Stimulated activated effector memory CD8-positive, alpha-beta T cell treated with anti-CD3 and anti-CD28 coated beads, Interleukin-12 subunit alpha, Interleukin-12 subunit beta, amount 100 ng/mL, for 72 hours (primary cell): ENCODE data around the gene ATR.
"Not testable (repeated sequence)": the region's sequence is repeated elsewhere in the genome, so short reads cannot be mapped to it uniquely, and the experiment has no call there.

Experiments used
- ATAC-seq: fragments of 150-1000 bp; cut with Tn5 transposase; 2 replicates; pipeline ENCODE4 v1.10.0; 2021
- DNase-seq, 2 donors: peaks; one replicate each; pipeline ENCODE4 v3.0.0; 2021 to 2022; ENCODE audit warnings: low spot score in 2 of 2
- H3K27ac Mint-ChIP-seq: one replicate; pipeline ENCODE4 v1.8.0; 2022; ENCODE audit warnings: mild to moderate bottlenecking, mixed read lengths
- H3K36me3 Mint-ChIP-seq: one replicate; pipeline ENCODE4 v1.8.0; 2022; ENCODE audit warnings: mild to moderate bottlenecking, mixed read lengths
- H3K4me1 Mint-ChIP-seq: one replicate; pipeline ENCODE4 v1.8.0; 2022; ENCODE audit warnings: mixed read lengths
- H3K4me3 Mint-ChIP-seq: one replicate; pipeline ENCODE4 v1.8.0; 2022; ENCODE audit warnings: mild to moderate bottlenecking, mixed read lengths
- H3K9me3 Mint-ChIP-seq: one replicate; pipeline ENCODE4 v1.8.0; 2022; ENCODE audit warnings: mixed read lengths

Gene ATR

DNA sequence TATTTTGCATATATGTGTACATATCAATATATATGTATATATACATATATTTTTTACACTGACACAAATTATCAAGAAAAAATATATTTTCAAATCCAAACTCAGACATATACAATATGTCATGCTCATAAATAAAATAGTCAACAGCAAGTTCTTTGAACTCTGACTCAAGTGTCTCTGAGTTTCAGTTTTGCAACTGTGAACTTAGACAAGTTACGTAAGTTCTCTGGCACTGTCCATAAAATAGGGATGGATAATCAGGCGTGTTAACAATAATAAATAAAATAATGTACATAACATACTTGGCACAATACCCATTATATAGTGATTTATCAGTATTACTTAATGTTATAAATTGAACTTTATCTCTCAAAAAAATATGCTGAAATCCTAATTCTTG, 118.6 kb downstream of the ATR start:
- H3K4me1 Mint-ChIP-seq: no peaks in the 10 kb centered on the region
- H3K4me3 Mint-ChIP-seq: no peak overlapping the region
- ATAC-seq (no peak), DNase-seq (no peak)
- no peaks in the 10 kb centered on the region for H3K9me3 Mint-ChIP-seq
- H3K36me3 Mint-ChIP-seq: peaks cover 67% of the 10 kb centered on the region
- no peak overlapping the region for H3K27ac Mint-ChIP-seq

DNA sequence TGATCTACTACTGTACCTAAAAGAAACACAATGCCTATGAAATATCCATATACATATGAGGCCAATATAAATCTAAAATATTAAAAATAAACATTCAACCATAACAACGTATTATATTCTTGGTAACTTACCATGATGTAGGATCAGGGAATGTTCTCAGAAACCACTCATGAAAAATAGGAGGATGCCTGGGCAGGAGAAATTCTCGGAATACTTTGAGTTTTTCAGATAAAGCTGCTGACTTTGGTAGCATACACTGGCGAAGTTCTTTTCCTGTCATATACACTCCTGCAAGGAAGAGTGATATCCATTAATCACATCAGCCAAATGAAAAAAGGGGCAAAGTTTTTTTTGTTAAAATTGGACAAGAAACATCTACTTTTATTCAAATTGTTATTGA, 119.4 kb downstream of the ATR start:
- no peak overlapping the region for H3K27ac Mint-ChIP-seq
- H3K4me1 Mint-ChIP-seq: no peaks in the 10 kb centered on the region
- H3K4me3 Mint-ChIP-seq: no peak overlapping the region
- DNase-seq (no peak), ATAC-seq (no peak)
- H3K9me3 Mint-ChIP-seq: no peaks in the 10 kb centered on the region
- H3K36me3 Mint-ChIP-seq: peaks cover 66% of the 10 kb centered on the region

DNA sequence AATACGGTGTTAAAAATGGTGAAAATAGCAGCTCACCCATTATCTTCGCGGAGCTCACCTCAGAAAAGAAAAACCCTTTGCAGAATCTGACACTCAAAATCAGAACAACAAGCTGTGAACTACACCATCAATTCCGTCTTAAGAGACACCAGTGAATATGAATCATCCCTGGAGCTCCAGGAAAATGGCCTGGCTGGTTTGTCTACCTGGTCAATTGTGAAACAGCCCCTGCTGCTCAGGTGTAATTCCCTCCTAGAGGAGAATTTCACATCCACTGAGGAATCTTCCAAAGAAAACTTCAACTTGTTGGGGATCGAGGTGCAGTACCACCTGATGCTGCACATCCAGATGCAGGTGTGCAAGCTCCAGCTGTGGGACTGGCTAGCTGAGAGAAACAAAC, 127.7 kb downstream of the ATR start:
- H3K27ac Mint-ChIP-seq: no peak overlapping the region
- peaks cover 22% of the 10 kb centered on the region for H3K4me1 Mint-ChIP-seq

DNA sequence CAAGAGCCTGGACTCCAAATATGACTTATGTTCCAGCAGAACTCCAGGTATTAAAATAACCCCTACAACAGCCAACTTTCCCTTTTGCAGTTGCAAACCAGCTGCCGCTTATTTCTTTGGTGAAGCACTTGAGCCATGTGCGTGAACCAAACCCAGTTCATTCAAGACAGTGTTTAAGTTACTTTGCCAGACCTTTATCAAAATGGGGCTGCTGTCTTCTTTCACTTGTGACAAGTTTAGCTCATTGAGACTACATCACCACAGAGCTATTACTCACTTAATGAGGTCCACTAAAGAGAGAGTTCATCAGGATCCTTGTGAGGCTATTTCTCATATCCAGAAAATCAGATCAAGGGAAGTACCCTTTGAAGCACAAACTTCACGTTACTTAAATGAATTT, 128.3 kb downstream of the ATR start:
- Mint-ChIP-seq H3K4me1 (peaks cover 29% of the 10 kb centered on the region), H3K4me3 (no peak overlapping the region), H3K27ac (no peak overlapping the region), H3K9me3 (no peaks in the 10 kb centered on the region), H3K36me3 (peaks cover 55% of the 10 kb centered on the region)
- DNase-seq (no peak), ATAC-seq (no peak)

More for the DNA sequence above, 127.7 kb downstream of the ATR start:
- Mint-ChIP-seq H3K9me3 (no peaks in the 10 kb centered on the region), H3K36me3 (peaks cover 55% of the 10 kb centered on the region), H3K4me3 (no peak overlapping the region)
- no peak for DNase-seq
- no peak for ATAC-seq

DNA sequence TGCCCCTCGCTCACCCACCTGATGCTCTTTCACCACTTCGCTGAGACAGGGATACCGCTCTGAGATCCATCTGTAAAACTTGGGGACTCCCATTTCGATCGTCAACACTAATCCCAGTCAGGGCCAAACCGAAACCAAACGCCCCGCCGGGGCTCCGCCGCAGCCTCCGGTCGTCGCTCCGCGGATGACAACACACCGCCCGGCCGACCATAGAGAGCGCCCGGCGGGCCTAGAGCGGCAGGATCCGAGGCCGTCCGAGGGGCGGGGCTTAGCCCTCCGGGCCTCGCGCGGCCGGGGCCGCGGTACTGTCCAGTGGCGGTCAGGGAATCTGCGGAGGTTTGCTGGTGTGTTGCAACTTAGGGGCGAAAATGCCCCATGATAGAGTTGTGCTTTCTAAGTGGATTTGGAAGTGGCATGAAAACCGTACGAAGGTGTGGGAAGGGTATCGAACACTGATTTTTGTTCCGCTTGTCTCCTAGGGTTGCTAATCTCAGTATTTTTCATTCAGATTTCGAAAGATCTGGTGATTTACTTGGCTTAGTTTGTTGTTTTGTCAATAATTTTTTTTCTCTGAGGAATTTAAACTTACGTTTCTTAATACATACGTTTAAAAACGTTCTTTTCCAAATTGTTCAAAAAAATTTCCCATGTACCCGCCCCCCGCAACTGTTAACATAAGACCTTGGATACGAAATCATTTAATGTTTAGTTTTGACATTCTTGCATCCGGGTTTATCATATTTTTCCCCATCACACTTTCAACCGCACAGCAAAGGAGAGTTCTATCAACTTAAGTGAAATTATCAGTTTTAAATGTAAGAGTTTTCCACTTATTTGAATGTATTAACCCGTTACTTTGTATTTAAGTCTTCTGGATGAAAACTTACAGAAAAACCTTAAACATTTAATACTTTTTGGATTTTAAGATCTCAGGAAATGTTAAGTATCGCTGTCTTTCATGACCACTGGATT, 130.4 kb downstream of the ATR start, which contains the start of gene XRN1:
XRN1 (minus strand) TSS at position 186 of the 972 bp plus-strand sequence; CDS start at position 93, 93 bp downstream.
- Mint-ChIP-seq H3K27ac (peak within 1 kb of the TSS; percentile 100), H3K4me3 (peak within 1 kb of the TSS; percentile 100), H3K4me1 (peaks cover 45% of the 10 kb centered on the region), H3K36me3 (peaks cover 62% of the 10 kb centered on the region), H3K9me3 (no peaks in the 10 kb centered on the region)
- DNase-seq: peak; percentile 97 to 98
- peak; percentile 95 for ATAC-seq

DNA sequence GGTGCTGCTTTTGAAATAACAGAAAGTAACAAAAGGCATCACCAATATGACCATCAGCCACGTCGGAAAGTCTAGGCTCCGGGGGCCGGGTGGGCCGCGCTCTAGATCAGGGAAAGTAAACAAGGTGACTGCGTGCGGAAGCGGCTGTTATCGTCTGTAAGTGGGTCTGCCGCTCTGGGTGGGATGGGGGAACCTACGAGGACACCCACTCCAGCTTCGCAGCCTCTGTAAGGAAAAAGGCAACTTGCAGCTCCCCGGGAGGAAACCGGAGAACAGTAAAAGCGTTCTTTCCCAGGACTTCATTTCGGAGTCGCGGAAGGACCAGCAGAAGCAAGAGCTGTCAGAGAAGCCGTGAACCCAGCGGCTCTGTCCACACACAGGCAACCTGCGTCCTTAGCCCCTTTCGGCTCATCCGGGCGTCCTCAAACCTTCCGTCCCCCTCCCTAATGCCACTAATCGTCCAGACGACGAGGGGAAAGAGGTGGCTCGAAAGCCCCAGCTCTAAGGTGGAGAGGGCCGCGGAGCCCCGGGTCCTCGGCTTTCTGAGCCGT, 131.2 kb downstream of the ATR start:
- Mint-ChIP-seq H3K9me3 (no peaks in the 10 kb centered on the region), H3K4me3 (peak overlapping the region; percentile 100), H3K27ac (peak overlapping the region; percentile 100), H3K4me1 (peaks cover 49% of the 10 kb centered on the region), H3K36me3 (peaks cover 66% of the 10 kb centered on the region)
- DNase-seq (peak; percentile 26 to 77), ATAC-seq (peak; percentile 55)

DNA sequence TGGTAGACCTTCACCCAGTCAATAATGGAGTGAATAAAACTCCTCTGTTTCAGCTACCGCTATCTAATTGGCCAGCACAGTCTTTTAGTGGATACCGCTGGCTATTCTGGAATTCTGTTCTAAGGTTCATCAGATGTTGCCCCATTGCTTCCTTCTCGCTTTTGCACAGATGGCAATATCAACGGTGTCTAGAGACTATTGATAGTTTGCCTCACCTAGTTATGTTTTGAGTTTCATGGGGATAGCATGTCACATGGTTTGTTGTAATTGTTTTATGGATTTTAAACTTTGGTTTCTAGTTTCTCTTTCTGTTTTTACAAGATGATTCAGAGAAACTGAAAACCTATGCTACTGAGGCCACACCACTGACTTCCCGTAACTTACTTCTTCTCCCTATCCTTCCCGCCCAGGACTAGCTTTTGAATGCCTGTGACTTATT, 132.7 kb downstream of the ATR start:
- peaks cover 57% of the 10 kb centered on the region for H3K4me1 Mint-ChIP-seq
- DNase-seq: peak in 1 of 2 donors; percentile 60
- H3K4me3 Mint-ChIP-seq: peak overlapping the region; percentile 100
- peaks cover 66% of the 10 kb centered on the region for H3K36me3 Mint-ChIP-seq
- peak overlapping the region; percentile 100 for H3K27ac Mint-ChIP-seq
- peak; percentile 76 for ATAC-seq
- no peaks in the 10 kb centered on the region for H3K9me3 Mint-ChIP-seq

DNA sequence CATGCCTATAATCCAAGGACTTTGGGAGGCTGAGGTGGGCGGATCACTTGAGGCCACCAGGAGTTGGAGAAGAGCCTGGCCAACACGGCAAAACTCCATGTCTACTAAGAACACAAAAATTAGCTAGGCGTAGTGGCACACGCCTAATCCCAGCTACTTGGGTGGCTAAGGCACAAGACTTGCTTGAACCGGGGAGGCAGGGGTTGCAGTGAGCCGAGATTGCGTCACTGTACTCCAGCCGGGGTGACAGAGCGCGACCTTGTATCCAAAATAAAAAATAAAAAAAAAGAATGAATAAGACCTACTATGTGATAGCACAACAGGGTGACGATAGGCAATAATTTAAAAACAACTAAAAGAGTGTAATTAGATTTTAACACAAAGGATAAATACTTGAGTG, 134.2 kb downstream of the ATR start:
- H3K4me1 Mint-ChIP-seq: peaks cover 65% of the 10 kb centered on the region
- no peak for DNase-seq

DNA sequence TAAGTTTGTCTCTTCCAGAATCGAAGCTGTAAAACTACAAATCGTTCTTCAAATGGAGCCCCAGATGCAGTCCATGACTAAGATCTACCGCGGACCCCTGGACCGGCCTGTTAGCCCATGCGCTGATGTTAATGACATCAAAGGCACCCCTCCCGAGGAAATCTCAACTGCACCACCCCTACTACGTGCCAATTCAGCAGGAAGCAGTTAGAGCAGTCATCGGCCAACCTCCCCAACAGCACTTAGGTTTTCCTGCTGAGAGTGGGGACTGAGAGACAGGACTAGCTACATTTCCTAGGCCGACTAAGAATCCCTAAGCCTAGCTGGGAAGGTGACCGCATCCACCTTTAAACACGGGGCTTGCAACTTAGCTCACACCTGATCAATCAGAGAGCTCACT, 135.5 kb downstream of the ATR start:
- Mint-ChIP-seq H3K4me1 (peaks cover 66% of the 10 kb centered on the region), H3K36me3 (peaks cover 47% of the 10 kb centered on the region), H3K27ac (peak overlapping the region; percentile 40)

More for the DNA sequence above, 134.2 kb downstream of the ATR start:
- H3K9me3 Mint-ChIP-seq: no peaks in the 10 kb centered on the region
- H3K27ac Mint-ChIP-seq: no peak overlapping the region
- no peak for ATAC-seq
- H3K4me3 Mint-ChIP-seq: no peak overlapping the region
- peaks cover 57% of the 10 kb centered on the region for H3K36me3 Mint-ChIP-seq

DNA sequence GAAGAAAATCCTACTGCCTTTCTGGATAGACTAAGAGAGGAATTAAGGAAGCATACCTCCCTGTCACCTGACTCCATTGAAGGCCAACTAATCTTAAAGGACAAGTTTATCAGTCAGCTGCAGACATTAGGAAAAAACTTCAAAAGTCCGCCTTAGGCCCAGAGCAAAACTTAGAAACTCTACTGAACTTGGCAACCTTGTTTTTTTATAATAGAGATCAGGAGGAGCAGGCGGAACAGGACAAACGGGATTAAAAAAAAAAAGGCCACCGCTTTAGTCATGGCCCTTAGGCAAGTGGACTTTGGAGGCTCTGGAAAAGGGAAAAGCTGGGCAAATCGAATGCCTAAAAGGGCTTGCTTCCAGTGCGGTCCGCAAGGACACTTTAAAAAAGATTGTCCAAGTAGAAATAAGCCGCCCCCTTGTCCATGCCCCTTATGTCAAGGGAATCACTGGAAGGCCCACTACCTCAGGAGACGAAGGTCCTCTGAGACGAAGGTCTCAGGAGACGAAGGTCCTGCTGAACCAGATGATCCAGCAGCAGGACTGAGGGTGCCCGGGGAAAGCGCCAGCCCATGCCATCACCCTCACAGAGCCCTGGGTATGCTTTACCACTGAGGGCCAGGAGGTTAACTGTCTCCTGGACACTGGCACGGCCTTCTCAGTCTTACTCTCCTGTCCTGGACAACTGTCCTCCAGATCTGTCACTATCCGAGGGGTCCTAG, 138.9 kb downstream of the ATR start:
- Mint-ChIP-seq H3K36me3 (peaks cover 35% of the 10 kb centered on the region), H3K4me1 (peaks cover 54% of the 10 kb centered on the region)
- DNase-seq, H3K27ac Mint-ChIP-seq, H3K4me3 Mint-ChIP-seq, ATAC-seq, H3K9me3 Mint-ChIP-seq: not testable (repeated sequence)

More for the DNA sequence above, 135.5 kb downstream of the ATR start:
- H3K4me3 Mint-ChIP-seq, ATAC-seq, H3K9me3 Mint-ChIP-seq, DNase-seq: not testable (repeated sequence)

DNA sequence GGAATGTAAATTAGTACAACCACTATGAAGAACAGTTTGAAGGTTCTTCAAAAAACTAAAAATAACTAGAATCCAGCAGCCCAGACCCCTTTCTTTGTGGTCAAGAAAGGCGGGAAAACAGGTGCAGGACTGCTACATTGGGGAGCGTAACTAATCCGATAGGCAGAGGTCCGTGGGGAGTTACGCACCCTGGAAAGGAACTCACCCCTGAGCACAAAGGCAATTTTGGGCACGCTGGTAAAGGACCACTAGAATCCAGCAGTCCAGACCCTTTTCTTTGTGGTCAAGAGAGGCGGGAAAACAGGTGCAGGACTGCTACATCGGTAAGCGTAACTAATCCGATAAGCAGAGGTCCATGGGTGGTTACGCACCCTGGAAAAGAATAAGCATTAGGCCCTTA, 140.4 kb downstream of the ATR start:
- not testable (repeated sequence) for H3K4me3 Mint-ChIP-seq, H3K27ac Mint-ChIP-seq, DNase-seq, H3K9me3 Mint-ChIP-seq, ATAC-seq
- Mint-ChIP-seq H3K4me1 (peaks cover 43% of the 10 kb centered on the region), H3K36me3 (peaks cover 39% of the 10 kb centered on the region)

DNA sequence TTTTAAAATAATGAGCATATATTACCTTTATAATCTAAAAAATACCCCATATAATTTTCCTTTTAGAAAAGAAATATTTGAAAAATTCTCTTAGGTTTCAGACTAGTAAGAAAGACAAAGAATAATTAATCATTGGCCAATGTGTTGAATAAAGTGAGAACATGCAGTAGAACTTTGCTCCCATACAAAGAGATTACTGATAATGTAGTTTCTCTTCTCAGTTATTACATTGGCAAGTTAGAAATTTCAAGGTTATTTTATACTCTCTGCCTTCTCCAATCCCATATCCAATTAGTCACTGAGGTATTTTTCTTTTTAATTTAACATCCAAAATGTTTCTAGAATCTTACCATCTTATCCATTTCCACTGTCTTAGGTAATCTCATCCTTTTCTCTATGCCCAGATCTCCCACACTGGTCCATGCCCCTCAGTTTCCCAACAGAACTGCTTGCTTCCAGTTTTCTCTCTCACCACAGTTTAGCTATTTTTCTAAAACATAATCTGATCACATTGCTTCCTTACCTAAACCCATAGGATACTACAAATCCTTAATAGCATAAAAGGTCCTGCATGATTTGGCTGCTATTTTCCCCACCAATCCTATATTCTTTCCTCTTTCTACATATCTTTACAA, 141.5 kb downstream of the ATR start:
- DNase-seq (no peak), ATAC-seq (no peak)
- Mint-ChIP-seq H3K27ac (peak overlapping the region; percentile 6), H3K4me1 (peaks cover 39% of the 10 kb centered on the region), H3K36me3 (peaks cover 46% of the 10 kb centered on the region), H3K9me3 (no peaks in the 10 kb centered on the region), H3K4me3 (no peak overlapping the region)

DNA sequence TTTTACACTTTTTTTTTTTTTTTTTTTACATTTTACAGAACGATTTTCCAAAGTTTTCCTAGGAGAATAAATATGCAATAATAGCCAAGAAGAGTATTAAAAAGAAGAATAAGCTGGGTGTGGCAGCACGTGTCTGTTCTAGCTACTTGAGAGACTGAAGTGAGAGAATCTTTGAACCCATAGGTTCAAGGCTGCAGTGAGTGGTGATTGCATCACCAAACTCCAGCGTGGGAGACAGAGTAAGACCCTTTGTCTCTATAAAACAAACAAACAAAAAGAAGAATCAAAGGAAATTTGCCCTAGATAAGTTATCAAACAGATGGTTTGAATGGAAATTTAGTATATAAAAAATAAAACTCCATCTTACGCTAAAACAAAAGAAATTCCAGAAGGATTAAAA, 144.0 kb downstream of the ATR start:
- no peak overlapping the region for H3K4me3 Mint-ChIP-seq
- peaks cover 39% of the 10 kb centered on the region for H3K4me1 Mint-ChIP-seq
- H3K27ac Mint-ChIP-seq: no peak overlapping the region
- ATAC-seq (no peak), DNase-seq (no peak)
- H3K36me3 Mint-ChIP-seq: peaks cover 47% of the 10 kb centered on the region
- H3K9me3 Mint-ChIP-seq: no peaks in the 10 kb centered on the region

DNA sequence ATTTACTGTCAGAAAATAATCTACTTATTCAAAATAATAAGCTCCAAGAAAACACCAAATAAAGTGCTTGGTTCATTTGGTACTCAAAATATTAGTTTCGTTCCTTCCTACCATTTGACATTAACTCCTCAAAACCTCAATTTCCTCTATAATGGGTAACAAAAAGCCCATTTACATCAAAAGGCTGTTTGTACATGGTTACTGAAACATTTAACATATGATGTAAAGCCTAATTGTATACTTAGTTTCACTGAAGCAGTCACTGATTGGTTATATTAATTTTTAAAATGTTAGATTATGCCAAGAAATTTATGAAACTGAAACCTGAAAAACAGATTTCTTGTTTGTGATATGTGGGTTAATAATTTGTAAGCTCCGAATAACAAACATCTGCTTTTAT, 145.4 kb downstream of the ATR start:
- peaks cover 47% of the 10 kb centered on the region for H3K36me3 Mint-ChIP-seq
- no peak overlapping the region for H3K4me3 Mint-ChIP-seq
- DNase-seq: no peak
- H3K9me3 Mint-ChIP-seq: no peaks in the 10 kb centered on the region
- no peak for ATAC-seq
- no peak overlapping the region for H3K27ac Mint-ChIP-seq
- H3K4me1 Mint-ChIP-seq: peaks cover 40% of the 10 kb centered on the region

DNA sequence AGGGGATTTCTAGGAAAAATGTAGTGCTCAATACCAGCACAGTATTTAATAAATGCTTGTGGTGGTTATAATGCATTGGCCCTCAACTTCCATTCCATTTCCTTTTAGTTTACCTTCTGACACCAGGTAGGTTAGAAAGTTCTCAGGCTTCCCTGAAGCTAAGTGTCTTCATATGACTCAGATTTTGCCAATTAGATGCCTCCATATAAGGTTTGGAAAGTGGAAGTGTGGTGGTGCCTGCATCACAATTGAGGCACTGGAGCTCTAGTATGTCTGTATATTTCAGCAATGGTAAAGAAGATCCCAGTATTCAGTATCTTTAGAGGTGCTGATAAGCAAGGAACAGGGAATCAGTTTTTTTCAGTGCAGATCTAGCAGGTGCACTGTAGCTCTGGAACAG, 149.0 kb downstream of the ATR start:
- DNase-seq (no peak), ATAC-seq (no peak)
- Mint-ChIP-seq H3K4me3 (no peak overlapping the region), H3K9me3 (no peaks in the 10 kb centered on the region), H3K36me3 (peaks cover 26% of the 10 kb centered on the region), H3K27ac (no peak overlapping the region), H3K4me1 (peaks cover 28% of the 10 kb centered on the region)
